A549 (cell line): ENCODE measurements around the gene WNT5B. TPM values are rescaled to one million over a fixed set of nuclear protein-coding genes. Genes with fewer than 3 reads are reported as not detected.

ENCODE experiments used
- ATAC-seq, 2 experiments: fragments of 200-7000 bp in 1 of 2; fragments of >200 bp in 1 of 2; cut with Nextera tagmentation in 1 of 2; cut with Tn5 transposase in 1 of 2; 3 replicates each; pipeline versions ENCODE4 v1.8.0 to v1.9.1; 2018 to 2020; ENCODE audit warnings: mild to moderate bottlenecking in 1 of 2, moderate library complexity in 1 of 2
- CTCF ChIA-PET: fragments of 300-600 bp; sonication (Branson Sonifier 250); formaldehyde crosslinking; extraction: SDS; loops from one replicate; lab custom pipeline; 2021; ENCODE audit warnings: antibody characterized with exemption, inconsistent platforms; lab: Yijun Ruan, JAX
- POLR2A ChIA-PET: fragments of 350-600 bp; formaldehyde crosslinking; extraction: SDS; loops from one replicate; lab custom pipeline; 2021; ENCODE audit warnings: antibody characterized with exemption, inconsistent platforms; lab: Yijun Ruan, JAX
- DNase-seq, 2 experiments: peaks; one replicate each; pipeline versions ENCODE4 v3.0.0 to v3.0.0-alpha.2; 2011 to 2016; ENCODE audit warnings: low read depth in 1 of 2, low spot score in 1 of 2
- FAIRE-seq: peaks from 2 replicates; lab custom pipeline; 2011; peaks lifted over from hg19 to GRCh38; lab: Jason Lieb, UNC
- H3K27ac ChIP-seq, 2 experiments: fragments of >200 bp; sonication (Bioruptor Twin); formaldehyde crosslinking; 3 replicates each; pipeline ENCODE4 v1.5.1; 2016 to 2017
- H3K4me1 ChIP-seq: fragments of >200 bp; sonication (Bioruptor Twin); formaldehyde crosslinking; 3 replicates; pipeline ENCODE4 v1.6.1; 2016
- H3K4me2 ChIP-seq: fragments of >200 bp; sonication (Bioruptor Twin); formaldehyde crosslinking; 3 replicates; pipeline ENCODE4 v1.6.1; 2016
- H3K4me3 ChIP-seq: fragments of >200 bp; sonication (Bioruptor Twin); formaldehyde crosslinking; 3 replicates; pipeline ENCODE4 v1.5.1; 2016
- H3K9me3 ChIP-seq: fragments of >200 bp; sonication (Bioruptor Twin); formaldehyde crosslinking; 3 replicates; pipeline ENCODE4 v1.6.1; 2016
- ATOH8 ChIP-seq: fragments of 250-450 bp; sonication (Bioruptor Pico); IDR thresholded peaks from 2 replicates; pipeline ENCODE4 v1.5.0; 2020; ENCODE audit warnings: low read depth, mild to moderate bottlenecking, moderate library complexity
- CHD2 ChIP-seq: fragments of 150-350 bp; IDR thresholded peaks from 2 replicates; pipeline ENCODE4 v1.6.1; 2014; ENCODE audit warnings: low read length; ENCODE audit not compliant: partially characterized antibody
- CHD4 ChIP-seq: fragments of 200-600 bp; sonication (generic); IDR thresholded peaks from 2 replicates; pipeline ENCODE4 v1.6.1; 2016; ENCODE audit warnings: antibody characterized with exemption, mild to moderate bottlenecking, borderline replicate concordance
- EHF ChIP-seq: fragments of 250-450 bp; sonication (Bioruptor Pico); IDR thresholded peaks from 2 replicates; pipeline ENCODE4 v1.5.0; 2020; ENCODE audit warnings: mild to moderate bottlenecking
- EHMT2 ChIP-seq: fragments of 200-600 bp; sonication (generic); IDR thresholded peaks from 2 replicates; pipeline ENCODE4 v1.6.1; 2016; ENCODE audit warnings: antibody characterized with exemption, low read depth, mild to moderate bottlenecking, moderate library complexity
- ESRRA ChIP-seq: fragments of 150-350 bp; IDR thresholded peaks from 2 replicates; pipeline ENCODE4 v1.6.1; 2014; ENCODE audit warnings: mild to moderate bottlenecking, low read length, borderline replicate concordance
- HEYL ChIP-seq: fragments of 250-450 bp; sonication (Bioruptor Pico); IDR thresholded peaks from 2 replicates; pipeline ENCODE4 v1.8.0; 2021; ENCODE audit warnings: mild to moderate bottlenecking, moderate library complexity
- HOXB5 ChIP-seq: fragments of 250-450 bp; sonication (Bioruptor Pico); IDR thresholded peaks from 2 replicates; pipeline ENCODE4 v1.5.0; 2020; ENCODE audit warnings: mild to moderate bottlenecking, moderate library complexity
- JUN ChIP-seq, 2 experiments: fragments of >200 bp; sonication (Bioruptor Twin); formaldehyde crosslinking; IDR thresholded peaks; 2 replicates in 1 of 2; 3 replicates in 1 of 2; pipeline ENCODE4 v1.6.1; 2016 to 2017
- JUNB ChIP-seq: fragments of >200 bp; sonication (Bioruptor Twin); formaldehyde crosslinking; IDR thresholded peaks from 2 replicates; pipeline ENCODE4 v1.6.1; 2016
- MAFK ChIP-seq: fragments of 450-650 bp; IDR thresholded peaks from 2 replicates; pipeline ENCODE4 v1.6.1; 2014; ENCODE audit not compliant: partially characterized antibody
- MYC ChIP-seq: IDR thresholded peaks from 2 replicates; pipeline ENCODE4 v1.6.1; 2012; ENCODE audit warnings: mild to moderate bottlenecking, inconsistent platforms, low read length, improper control_type of control experiment, borderline replicate concordance
- NPAS2 ChIP-seq: fragments of 250-450 bp; sonication (Bioruptor Pico); IDR thresholded peaks from 2 replicates; pipeline ENCODE4 v1.8.0; 2022; ENCODE audit warnings: mild to moderate bottlenecking, moderate library complexity, borderline replicate concordance
- NR3C1 ChIP-seq: fragments of >200 bp; sonication (Bioruptor Twin); formaldehyde crosslinking; IDR thresholded peaks from 3 replicates; pipeline ENCODE4 v1.6.1; 2017
- PHF8 ChIP-seq: fragments of 200-600 bp; sonication (generic); IDR thresholded peaks from 2 replicates; pipeline ENCODE4 v1.6.1; 2016; ENCODE audit warnings: low read depth, mild to moderate bottlenecking, antibody characterized with exemption, moderate library complexity, borderline replicate concordance
- RNF2 ChIP-seq: fragments of 200-600 bp; sonication (generic); IDR thresholded peaks from 2 replicates; pipeline ENCODE4 v1.6.1; 2016; ENCODE audit warnings: low read depth, mild to moderate bottlenecking, antibody characterized with exemption, moderate library complexity, borderline replicate concordance
- SMC3 ChIP-seq: fragments of >200 bp; sonication (Bioruptor Twin); formaldehyde crosslinking; IDR thresholded peaks from 3 replicates; pipeline ENCODE4 v1.6.1; 2018; ENCODE audit warnings: inconsistent platforms
- TFCP2L1 ChIP-seq: fragments of 250-450 bp; sonication (Bioruptor Pico); IDR thresholded peaks from 2 replicates; pipeline ENCODE4 v1.5.0; 2021; ENCODE audit warnings: mild to moderate bottlenecking
- TP53 ChIP-seq: fragments of 250-450 bp; sonication (Bioruptor Pico); IDR thresholded peaks from 2 replicates; pipeline ENCODE4 v1.5.0; 2021; ENCODE audit warnings: mild to moderate bottlenecking, moderate library complexity
- USF2 ChIP-seq: fragments of 450-650 bp; IDR thresholded peaks from 2 replicates; pipeline ENCODE4 v1.6.1; 2014; ENCODE audit warnings: antibody characterized with exemption
- ZFP36 ChIP-seq: fragments of 450-650 bp; IDR thresholded peaks from 2 replicates; pipeline ENCODE4 v1.6.1; 2014; ENCODE audit warnings: borderline replicate concordance; ENCODE audit not compliant: partially characterized antibody
- WGBS: methylation state at CpG from one replicate; pipeline ENCODE4 v1.1.6; 2017; ENCODE audit errors: missing lambda C conversion rate; 5-methylcytosine and 5-hydroxymethylcytosine counted together
- polyA plus RNA-seq, 4 experiments: library from polyadenylated mRNA; depleted of rRNA in 3 of 4; stranded (reverse); fragments of >200 nt; fragmentation: RNase III in 1 of 4; extraction: RNeasy Plus Mini Kit Qiagen cat#74134 plus additional on column Dnase treatment in 1 of 4; gene quantifications; 2 replicates in 3 of 4; 3 replicates in 1 of 4; pipeline ENCODE4 v1.2.3, GENCODE V29; 2011 to 2017
- TF ChIP-seq, protein P1 (sequence below): fragments of 200-600 bp; sonication (generic); IDR thresholded peaks from 2 replicates; pipeline ENCODE4 v1.6.1; 2016; ENCODE audit warnings: antibody characterized with exemption, mild to moderate bottlenecking, moderate library complexity

WNT5B gene
- polyA plus RNA-seq, 2 of the 4 experiments (the other 2 are of a cell fraction): 1.3 to 1.6 TPM

DNA sequence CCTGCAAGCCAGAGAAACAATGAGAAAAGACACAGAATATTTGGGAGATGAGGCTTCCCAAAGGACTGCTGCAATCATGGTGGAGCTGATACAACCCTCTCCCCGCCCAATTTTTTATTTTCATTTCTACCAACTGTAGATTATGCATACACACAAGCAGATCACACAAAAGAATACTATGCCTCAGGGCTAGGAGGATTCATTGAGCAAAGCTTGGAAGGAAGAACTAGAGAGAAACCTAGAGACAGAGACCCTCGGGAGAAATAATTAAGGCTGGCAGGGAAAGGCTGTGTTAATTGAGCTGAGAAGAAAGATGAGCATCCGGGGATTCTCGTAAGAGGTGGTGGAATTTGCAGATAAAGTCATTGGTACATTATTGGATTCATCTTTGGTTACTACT is 9.9 kb upstream of the WNT5B start:
- CTCF ChIA-PET: no interaction called here
- 75% methylated on average over 4 of the region's 4 CpGs for WGBS
- Histone ChIP-seq H3K4me3 (no peak overlapping the region), H3K4me2 (no peak overlapping the region), H3K4me1 (0 out of 3 replicates have a peak, but pooled peaks cover 6% of the 10 kb centered on the region), H3K9me3 (no peaks in the 10 kb centered on the region), H3K27ac (no peak overlapping the region)
- TF ChIP-seq JUNB: no peak
- no peak for TF ChIP-seq ESRRA
- TF ChIP-seq USF2: no peak
- no peak for TF ChIP-seq HEYL (CRISPR knock-in tag)
- no peak for TF ChIP-seq MYC
- no peak for TF ChIP-seq HOXB5 (CRISPR knock-in tag)
- no peak for TF ChIP-seq NPAS2 (CRISPR knock-in tag)
- TF ChIP-seq JUN (IDR thresholded peaks at IDR 0.05): no peak
- no peak for TF ChIP-seq ZFP36
- no peak for TF ChIP-seq CHD2
- no peak for TF ChIP-seq ATOH8 (CRISPR knock-in tag)
- no peak for TF ChIP-seq RNF2
- no peak for TF ChIP-seq TFCP2L1 (CRISPR knock-in tag)
- no peak for TF ChIP-seq EHF (CRISPR knock-in tag)
- TF ChIP-seq, protein P1, sequence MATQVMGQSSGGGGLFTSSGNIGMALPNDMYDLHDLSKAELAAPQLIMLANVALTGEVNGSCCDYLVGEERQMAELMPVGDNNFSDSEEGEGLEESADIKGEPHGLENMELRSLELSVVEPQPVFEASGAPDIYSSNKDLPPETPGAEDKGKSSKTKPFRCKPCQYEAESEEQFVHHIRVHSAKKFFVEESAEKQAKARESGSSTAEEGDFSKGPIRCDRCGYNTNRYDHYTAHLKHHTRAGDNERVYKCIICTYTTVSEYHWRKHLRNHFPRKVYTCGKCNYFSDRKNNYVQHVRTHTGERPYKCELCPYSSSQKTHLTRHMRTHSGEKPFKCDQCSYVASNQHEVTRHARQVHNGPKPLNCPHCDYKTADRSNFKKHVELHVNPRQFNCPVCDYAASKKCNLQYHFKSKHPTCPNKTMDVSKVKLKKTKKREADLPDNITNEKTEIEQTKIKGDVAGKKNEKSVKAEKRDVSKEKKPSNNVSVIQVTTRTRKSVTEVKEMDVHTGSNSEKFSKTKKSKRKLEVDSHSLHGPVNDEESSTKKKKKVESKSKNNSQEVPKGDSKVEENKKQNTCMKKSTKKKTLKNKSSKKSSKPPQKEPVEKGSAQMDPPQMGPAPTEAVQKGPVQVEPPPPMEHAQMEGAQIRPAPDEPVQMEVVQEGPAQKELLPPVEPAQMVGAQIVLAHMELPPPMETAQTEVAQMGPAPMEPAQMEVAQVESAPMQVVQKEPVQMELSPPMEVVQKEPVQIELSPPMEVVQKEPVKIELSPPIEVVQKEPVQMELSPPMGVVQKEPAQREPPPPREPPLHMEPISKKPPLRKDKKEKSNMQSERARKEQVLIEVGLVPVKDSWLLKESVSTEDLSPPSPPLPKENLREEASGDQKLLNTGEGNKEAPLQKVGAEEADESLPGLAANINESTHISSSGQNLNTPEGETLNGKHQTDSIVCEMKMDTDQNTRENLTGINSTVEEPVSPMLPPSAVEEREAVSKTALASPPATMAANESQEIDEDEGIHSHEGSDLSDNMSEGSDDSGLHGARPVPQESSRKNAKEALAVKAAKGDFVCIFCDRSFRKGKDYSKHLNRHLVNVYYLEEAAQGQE: no peak
- no peak for TF ChIP-seq CHD4
- no peak for TF ChIP-seq EHMT2
- TF ChIP-seq TP53 (CRISPR knock-in tag): no peak
- TF ChIP-seq NR3C1: no peak
- FAIRE-seq (no peak), DNase-seq (no peak), ATAC-seq (no peak)
- POLR2A ChIA-PET: no interaction called here

DNA sequence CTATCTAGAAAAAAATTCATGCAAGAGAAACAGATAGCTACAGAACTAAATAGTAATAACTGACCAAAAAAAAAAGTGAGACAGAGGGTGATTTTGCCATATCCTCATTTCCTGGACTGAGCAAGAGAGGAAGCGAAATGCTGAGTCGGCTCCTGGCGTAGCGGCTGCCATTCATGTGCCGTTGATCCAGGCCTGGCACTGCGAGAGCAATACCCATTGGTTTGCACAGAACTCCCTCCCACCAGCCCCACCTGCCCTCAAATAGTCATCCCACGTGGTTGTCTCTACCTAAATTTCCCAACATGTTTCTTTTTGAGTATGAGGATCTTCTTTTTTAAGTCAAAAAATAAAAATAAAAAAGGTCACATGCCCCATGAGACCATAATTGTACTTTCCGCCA is 9.4 kb upstream of the WNT5B start:
- WGBS: 76% methylated on average over 8 of the region's 8 CpGs
- no peak overlapping the region for H3K27ac ChIP-seq
- FAIRE-seq: no peak
- no peak overlapping the region for H3K4me3 ChIP-seq
- TF ChIP-seq JUN (IDR thresholded peaks at IDR 0.05) (no peak), PHF8 (no peak), MAFK (peak; percentile 78), EHMT2 (no peak), SMC3 (no peak), ATOH8 (CRISPR knock-in tag) (no peak), CHD4 (no peak)
- TF ChIP-seq, all 56 proteins: peak for 1
- no peak for DNase-seq
- Histone ChIP-seq H3K9me3 (no peaks in the 10 kb centered on the region), H3K4me1 (0 out of 3 replicates have a peak, but pooled peaks cover 6% of the 10 kb centered on the region), H3K4me2 (no peak overlapping the region)
- no peak for ATAC-seq
- POLR2A ChIA-PET: no interaction called here
- CTCF ChIA-PET: no interaction called here
